OCI-LY7 (cell line): Measurements from ENCODE around the gene SPATA6L. TPM values are rescaled to one million over a fixed set of nuclear protein-coding genes. Genes with fewer than 3 reads are reported as not detected.

Experiments
- BruUV-seq: library from RNA; stranded (reverse); fragments of 400-500 nt; replicated peaks from 2 replicates; lab custom pipeline; 2021; lab: Mats Ljungman, UMichigan
- CTCF ChIA-PET: fragments of 300-600 bp; sonication (Branson Sonifier 250); formaldehyde crosslinking; loops from one replicate; lab custom pipeline; 2022; ENCODE audit warnings: antibody characterized with exemption; ENCODE audit not compliant: unreplicated experiment; lab: Charles Lee
- POLR2A ChIA-PET: fragments of 300-600 bp; sonication (Branson Sonifier 250); formaldehyde crosslinking; loops from one replicate; lab custom pipeline; 2022; ENCODE audit warnings: antibody characterized with exemption; lab: Charles Lee
- DNase-seq: peaks from one replicate; pipeline ENCODE4 v3.0.0-alpha.2; 2015; ENCODE audit warnings: low spot score
- H2AFZ ChIP-seq: fragments of 200-600 bp; sonication (generic), shearing (Covaris generic); 2 replicates; pipeline ENCODE4 v1.6.1; 2014; ENCODE audit warnings: mild to moderate bottlenecking, antibody characterized with exemption, low read length, moderate library complexity
- H3K27ac ChIP-seq: fragments of 200-600 bp; sonication (generic); 2 replicates; pipeline ENCODE4 v1.5.1; 2014; ENCODE audit warnings: mixed run types, low read depth, mild to moderate bottlenecking, moderate library complexity, low read length, inconsistent platforms; ENCODE audit not compliant: poor library complexity, severe bottlenecking
- H3K36me3 ChIP-seq: fragments of 200-600 bp; sonication (generic); 2 replicates; pipeline ENCODE4 v1.6.1; 2014; ENCODE audit warnings: mild to moderate bottlenecking, antibody characterized with exemption, low read length, moderate library complexity, mixed read lengths; ENCODE audit not compliant: insufficient read depth
- H3K4me1 ChIP-seq: fragments of 200-600 bp; sonication (generic); 2 replicates; pipeline ENCODE4 v1.5.1; 2014; ENCODE audit warnings: mild to moderate bottlenecking, low read length; ENCODE audit not compliant: insufficient read depth, poor library complexity, severe bottlenecking
- H3K4me2 ChIP-seq: fragments of 200-600 bp; sonication (generic); 2 replicates; pipeline ENCODE4 v1.6.1; 2014; ENCODE audit warnings: mild to moderate bottlenecking, low read length
- H3K4me3 ChIP-seq: fragments of 200-600 bp; sonication (generic); 2 replicates; pipeline ENCODE4 v1.5.1; 2014; ENCODE audit warnings: mild to moderate bottlenecking, low read depth, low read length; ENCODE audit not compliant: poor library complexity, severe bottlenecking
- H3K79me2 ChIP-seq: fragments of 200-600 bp; sonication (generic); 2 replicates; pipeline ENCODE4 v1.6.1; 2016; ENCODE audit warnings: low read depth, mild to moderate bottlenecking, low read length, moderate library complexity, mixed read lengths; ENCODE audit not compliant: insufficient read depth
- H3K9me2 ChIP-seq: fragments of 200-600 bp; sonication (generic); 2 replicates; pipeline ENCODE4 v1.6.1; 2016; ENCODE audit warnings: mild to moderate bottlenecking, low read length, mixed read lengths; ENCODE audit not compliant: insufficient read depth
- H3K9me3 ChIP-seq: fragments of 200-600 bp; sonication (generic); 2 replicates; pipeline ENCODE4 v1.6.1; 2014; ENCODE audit warnings: mild to moderate bottlenecking, mixed run types, low read length, mixed read lengths
- H4K20me1 ChIP-seq: fragments of 200-600 bp; sonication (generic); 2 replicates; pipeline ENCODE4 v1.6.1; 2014; ENCODE audit warnings: mild to moderate bottlenecking, antibody characterized with exemption, low read length, moderate library complexity, mixed read lengths; ENCODE audit not compliant: insufficient read depth
- EZH2phosphoT487 ChIP-seq: fragments of 200-600 bp; sonication (generic); IDR thresholded peaks from 2 replicates; pipeline ENCODE4 v1.6.1; 2018; ENCODE audit warnings: low read depth, borderline replicate concordance, mild to moderate bottlenecking, mixed run types, antibody characterized with exemption, low read length, moderate library complexity, mixed read lengths
- intact Hi-C: fragments of 100-400 bp; cut with micrococcal nuclease; formaldehyde crosslinking; loops from one replicate; pipeline ENCODE4 v1.10.0; 2022; ENCODE audit not compliant: unreplicated experiment
- total RNA-seq, 2 experiments: library from RNA; depleted of rRNA in 1 of 2; stranded (reverse); fragments of >200 nt in 1 of 2; shearing (Covaris generic) in 1 of 2; gene quantifications; 2 replicates each; pipeline ENCODE4 v1.2.3, GENCODE V29; 2014 to 2022
- TF ChIP-seq, protein P1 (sequence below): fragments of 200-600 bp; sonication (generic); conservative IDR thresholded peaks from 2 replicates; pipeline ENCODE4 v1.5.1; 2014; ENCODE audit warnings: mild to moderate bottlenecking, antibody characterized with exemption, low read length, moderate library complexity, mixed read lengths

SPATA6L gene
- total RNA-seq, 2 experiments from 2014 or later = 0.49 TPM; not detected in 1

DNA sequence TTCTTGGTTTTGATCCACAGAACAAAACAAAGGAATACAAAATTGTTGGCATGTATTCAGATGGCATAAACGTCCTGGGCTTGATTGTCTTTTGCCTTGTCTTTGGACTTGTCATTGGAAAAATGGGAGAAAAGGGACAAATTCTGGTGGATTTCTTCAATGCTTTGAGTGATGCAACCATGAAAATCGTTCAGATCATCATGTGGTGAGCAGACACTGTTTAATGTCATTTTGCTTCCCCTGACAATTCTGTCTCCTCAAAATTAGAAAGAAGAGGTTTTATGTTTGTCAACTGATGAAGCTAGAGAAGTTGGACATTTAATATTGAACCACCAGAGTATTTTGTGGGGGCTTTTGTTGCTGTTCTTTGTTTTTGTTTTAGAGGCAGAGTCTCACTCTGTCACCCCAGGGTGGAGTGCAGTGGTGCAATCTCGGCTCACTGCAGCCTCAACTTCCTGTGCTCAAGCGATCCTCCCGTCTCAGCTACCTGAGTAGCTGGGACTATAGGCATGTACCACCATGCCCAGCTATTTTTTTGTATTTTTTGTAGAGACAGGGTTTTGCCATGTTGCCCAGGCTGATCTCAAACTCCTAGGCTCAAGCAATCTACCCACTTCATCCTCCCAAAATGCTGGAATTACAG, 94.0 kb downstream of the SPATA6L start:
- no TSS peak for BruUV-seq
- Histone ChIP-seq H3K36me3 (no peaks in the 10 kb centered on the region), H3K79me2 (no peaks in the 10 kb centered on the region), H3K9me2 (no peaks in the 10 kb centered on the region), H2AFZ (no peak overlapping the region), H3K4me1 (no peaks in the 10 kb centered on the region), H3K9me3 (no peaks in the 10 kb centered on the region), H3K4me3 (no peak overlapping the region), H4K20me1 (no peaks in the 10 kb centered on the region), H3K4me2 (no peak overlapping the region), H3K27ac (no peak overlapping the region)
- ChIA-PET CTCF (no interaction called here), POLR2A (interaction anchor here (0.6 to 1.1 kb wide), 2 partner anchors 125 to 845 kb away, joined by 3 read pairs; no protein-coding TSS in a partner anchor)
- TF ChIP-seq EZH2phosphoT487 = no peak
- TF ChIP-seq, protein P1, sequence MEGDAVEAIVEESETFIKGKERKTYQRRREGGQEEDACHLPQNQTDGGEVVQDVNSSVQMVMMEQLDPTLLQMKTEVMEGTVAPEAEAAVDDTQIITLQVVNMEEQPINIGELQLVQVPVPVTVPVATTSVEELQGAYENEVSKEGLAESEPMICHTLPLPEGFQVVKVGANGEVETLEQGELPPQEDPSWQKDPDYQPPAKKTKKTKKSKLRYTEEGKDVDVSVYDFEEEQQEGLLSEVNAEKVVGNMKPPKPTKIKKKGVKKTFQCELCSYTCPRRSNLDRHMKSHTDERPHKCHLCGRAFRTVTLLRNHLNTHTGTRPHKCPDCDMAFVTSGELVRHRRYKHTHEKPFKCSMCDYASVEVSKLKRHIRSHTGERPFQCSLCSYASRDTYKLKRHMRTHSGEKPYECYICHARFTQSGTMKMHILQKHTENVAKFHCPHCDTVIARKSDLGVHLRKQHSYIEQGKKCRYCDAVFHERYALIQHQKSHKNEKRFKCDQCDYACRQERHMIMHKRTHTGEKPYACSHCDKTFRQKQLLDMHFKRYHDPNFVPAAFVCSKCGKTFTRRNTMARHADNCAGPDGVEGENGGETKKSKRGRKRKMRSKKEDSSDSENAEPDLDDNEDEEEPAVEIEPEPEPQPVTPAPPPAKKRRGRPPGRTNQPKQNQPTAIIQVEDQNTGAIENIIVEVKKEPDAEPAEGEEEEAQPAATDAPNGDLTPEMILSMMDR = no peak
- no peak for DNase-seq
- intact Hi-C loops = no loop called here

DNA sequence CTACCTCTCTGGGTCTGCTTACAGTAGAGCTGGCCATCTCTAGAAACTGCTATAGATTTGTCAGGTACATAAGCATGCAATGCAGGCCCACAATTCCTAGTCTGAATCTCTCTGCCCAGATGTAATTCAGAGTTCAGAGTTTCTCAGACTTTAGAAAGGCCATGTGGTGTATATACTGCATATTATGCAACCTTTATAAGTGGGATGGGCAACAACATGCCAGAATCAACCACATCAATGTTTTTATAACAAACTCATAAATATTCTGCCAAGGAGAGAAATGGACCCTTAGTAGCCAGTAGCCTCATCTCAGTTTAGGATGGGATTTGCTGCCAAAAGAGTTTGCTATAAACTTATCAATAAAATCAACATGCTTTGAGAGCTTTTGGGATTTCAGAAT, 97.2 kb downstream of the SPATA6L start:
- Histone ChIP-seq H3K9me2 (no peaks in the 10 kb centered on the region), H3K79me2 (no peaks in the 10 kb centered on the region), H3K4me3 (no peak overlapping the region), H3K27ac (no peak overlapping the region), H3K4me1 (no peaks in the 10 kb centered on the region), H4K20me1 (no peaks in the 10 kb centered on the region), H2AFZ (no peak overlapping the region), H3K9me3 (no peaks in the 10 kb centered on the region), H3K4me2 (no peak overlapping the region), H3K36me3 (no peaks in the 10 kb centered on the region)
- TF ChIP-seq EZH2phosphoT487 = no peak
- TF ChIP-seq, protein P1 = no peak
- intact Hi-C loops = no loop called here
- POLR2A ChIA-PET = no interaction called here
- BruUV-seq = no TSS peak
- no peak for DNase-seq
- CTCF ChIA-PET = no interaction called here

DNA sequence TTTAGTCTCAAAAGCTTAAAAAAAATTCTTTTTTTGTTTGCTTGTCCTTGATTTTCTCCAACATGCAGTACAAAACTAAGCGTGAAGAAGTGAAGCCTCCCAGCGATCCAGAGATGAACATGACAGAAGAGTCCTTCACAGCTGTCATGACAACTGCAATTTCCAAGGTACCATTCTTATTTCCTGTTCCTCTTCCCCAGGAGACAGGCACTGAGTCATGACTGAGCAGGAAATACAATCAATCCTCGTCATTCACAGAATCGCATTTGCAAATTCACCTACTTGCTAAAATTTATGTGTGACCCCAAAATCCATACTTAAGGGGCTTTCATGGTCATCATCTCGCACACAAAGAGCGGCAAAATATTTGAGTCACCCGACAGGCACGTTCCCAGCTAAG, 98.7 kb downstream of the SPATA6L start:
- H3K36me3 ChIP-seq = no peaks in the 10 kb centered on the region
- POLR2A ChIA-PET = no interaction called here
- intact Hi-C loops = no loop called here
- TF ChIP-seq, protein P1 = no peak
- no peak for TF ChIP-seq EZH2phosphoT487
- no peaks in the 10 kb centered on the region for H3K9me3 ChIP-seq
- H3K4me1 ChIP-seq = no peaks in the 10 kb centered on the region
- CTCF ChIA-PET = no interaction called here
- H3K27ac ChIP-seq = no peak overlapping the region
- no peaks in the 10 kb centered on the region for H4K20me1 ChIP-seq
- BruUV-seq = no TSS peak
- no peak overlapping the region for H3K4me2 ChIP-seq
- H3K79me2 ChIP-seq = no peaks in the 10 kb centered on the region
- H3K9me2 ChIP-seq = no peaks in the 10 kb centered on the region
- DNase-seq = no peak
- H3K4me3 ChIP-seq = no peak overlapping the region
- H2AFZ ChIP-seq = no peak overlapping the region
